Superior temporal gyrus (tissue), 1 donor: ENCODE results near the gene MFAP2.

Experiments used
- DNase-seq: peaks from one replicate; pipeline ENCODE4 v3.0.0-alpha.2; 2016; ENCODE audit errors: extremely low spot score

The MFAP2 gene

GRCh38 chr1:17008208-17008855 is 27.9 kb upstream of the MFAP2 start:
- no peak for DNase-seq

GRCh38 chr1:17007121-17007520 is 26.7 kb upstream of the MFAP2 start:
- no peak for DNase-seq

GRCh38 chr1:17005365-17005740 is 24.9 kb upstream of the MFAP2 start:
- no peak for DNase-seq

GRCh38 chr1:17004466-17005364 is 24.3 kb upstream of the MFAP2 start:
- DNase-seq: no peak

- no peak for DNase-seq
Observed at GRCh38 chr1:17002524-17002902, 22.1 kb upstream of the MFAP2 start.

GRCh38 chr1:17001760-17002523 is 21.5 kb upstream of the MFAP2 start:
- DNase-seq: no peak

- DNase-seq: no peak
Observed at GRCh38 chr1:16999863-17000262, 19.4 kb upstream of the MFAP2 start.

- no peak for DNase-seq
Observed at GRCh38 chr1:16998589-16998988, 18.2 kb upstream of the MFAP2 start.

GRCh38 chr1:16996845-16997244 is 16.4 kb upstream of the MFAP2 start:
- DNase-seq: no peak

- DNase-seq: no peak
Observed at GRCh38 chr1:16993521-16994038, 13.2 kb upstream of the MFAP2 start.

GRCh38 chr1:16992675-16993074 is 12.3 kb upstream of the MFAP2 start:
- DNase-seq: no peak

- DNase-seq: no peak
Observed at GRCh38 chr1:16992102-16992501, 11.7 kb upstream of the MFAP2 start.

GRCh38 chr1:16991571-16991970 is 11.2 kb upstream of the MFAP2 start:
- no peak for DNase-seq

GRCh38 chr1:16989676-16990391 is 9.4 kb upstream of the MFAP2 start:
- DNase-seq: no peak

- no peak for DNase-seq
Observed at GRCh38 chr1:16988210-16988609, 7.8 kb upstream of the MFAP2 start.

- DNase-seq: no peak
Observed at GRCh38 chr1:16986962-16987361, 6.5 kb upstream of the MFAP2 start.

- DNase-seq: no peak
Observed at GRCh38 chr1:16986560-16986959, 6.1 kb upstream of the MFAP2 start.

GRCh38 chr1:16986113-16986512 is 5.7 kb upstream of the MFAP2 start:
- DNase-seq: no peak

- DNase-seq: no peak
Observed at GRCh38 chr1:16984717-16985116, 4.3 kb upstream of the MFAP2 start.

- DNase-seq: no peak
Observed at GRCh38 chr1:16983649-16984048, 3.2 kb upstream of the MFAP2 start.

- DNase-seq: no peak
Observed at GRCh38 chr1:16982902-16983301, 2.5 kb upstream of the MFAP2 start.
